Ishikawa (cell line): ENCODE measurements around the gene THSD1.

Experiments used
- CEBPB ChIP-seq: IDR thresholded peaks from 2 replicates; pipeline ENCODE4 v1.6.1; 2012
- CREB1 ChIP-seq: IDR thresholded peaks from 2 replicates; pipeline ENCODE4 v1.6.1; 2012; ENCODE audit warnings: low read depth
- EGR1 ChIP-seq: IDR thresholded peaks from 2 replicates; pipeline ENCODE4 v1.6.1; 2012
- EP300 ChIP-seq: IDR thresholded peaks from 2 replicates; pipeline ENCODE4 v1.6.1; 2012; ENCODE audit warnings: borderline replicate concordance
- FOXM1 ChIP-seq: IDR thresholded peaks from 2 replicates; pipeline ENCODE4 v1.6.1; 2012; ENCODE audit warnings: low read depth, borderline replicate concordance
- MAX ChIP-seq: IDR thresholded peaks from 2 replicates; pipeline ENCODE4 v1.6.1; 2012
- RAD21 ChIP-seq: IDR thresholded peaks from 2 replicates; pipeline ENCODE4 v1.6.1; 2012; ENCODE audit warnings: low read depth
- REST ChIP-seq: IDR thresholded peaks from 2 replicates; pipeline ENCODE4 v1.6.1; 2012; ENCODE audit warnings: low read depth, mild to moderate bottlenecking
- TAF1 ChIP-seq: IDR thresholded peaks from 2 replicates; pipeline ENCODE4 v1.6.1; 2012; ENCODE audit warnings: low read depth, mild to moderate bottlenecking
- TEAD4 ChIP-seq: IDR thresholded peaks from 2 replicates; pipeline ENCODE4 v1.6.1; 2012

- no peak for TF ChIP-seq RAD21
- TF ChIP-seq CREB1: no peak
- TF ChIP-seq MAX: no peak
- TF ChIP-seq TEAD4: no peak
- TF ChIP-seq EP300: no peak
- no peak for TF ChIP-seq CEBPB
- no peak for TF ChIP-seq EGR1
- TF ChIP-seq REST: no peak
- TF ChIP-seq TAF1: no peak
- no peak for TF ChIP-seq FOXM1
Measured at GRCh38 chr13:52399708-52400107, 6.3 kb downstream of the THSD1 start.
